ENCODE measurements around the gene GAPDHS. TPM values are rescaled to one million over a fixed set of nuclear protein-coding genes. Genes with fewer than 3 reads are reported as not detected.

The GAPDHS gene
- not detected for total RNA-seq
- not detected for polyA plus RNA-seq

DNA sequence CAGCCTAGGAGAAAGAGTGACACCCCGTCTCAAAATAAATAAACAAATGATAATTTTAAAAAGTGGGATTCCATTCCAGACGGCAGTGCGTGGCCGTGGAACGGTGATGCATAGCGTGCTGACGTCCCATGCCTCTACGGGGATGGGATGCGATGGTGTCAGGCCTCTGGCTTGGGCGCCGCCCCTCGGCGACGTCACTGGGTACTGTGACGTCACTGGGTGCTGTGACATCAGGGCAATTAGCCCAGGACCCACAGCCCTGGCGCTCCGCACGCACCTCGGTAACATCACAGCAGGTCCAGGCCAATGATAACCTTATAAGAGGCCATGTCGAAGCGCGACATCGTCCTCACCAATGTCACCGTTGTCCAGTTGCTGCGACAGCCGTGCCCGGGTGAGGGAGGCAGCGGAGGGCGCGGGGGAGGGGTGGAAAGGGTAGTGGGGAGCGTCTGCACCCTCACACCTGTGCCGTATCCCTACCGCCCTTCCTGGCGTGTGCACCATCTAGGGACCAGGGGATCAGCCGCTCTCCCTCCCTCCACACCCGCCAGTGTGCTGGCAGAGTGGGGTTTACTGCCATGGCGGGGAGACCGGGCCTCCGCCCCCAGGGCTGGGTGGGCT, at the start of gene GAPDHS:
TSS of gene GAPDHS (plus strand) at position 256 of the 621 bp plus-strand sequence. CDS start at position 328, 72 bp downstream.
- Histone ChIP-seq H3K27me3 (ENCODE audit: control insufficient read depth in 4 of 4, insufficient read depth in 4 of 4, low read length in 3 of 4) (peaks cover 0 to 3% (median 1%) of the 10 kb centered on the region in 4 donors), H3K4me1 (ENCODE audit: control insufficient read depth in 4 of 4, insufficient read depth in 4 of 4, low read length in 3 of 4) (peaks cover 0 to 7% (median 0%) of the 10 kb centered on the region in 4 donors), H3K27ac (ENCODE audit: low read depth in 1 of 2, low read length in 2 of 2) (no peak within 1 kb of the TSS), H3K4me3 (ENCODE audit: low read depth in 1 of 3, low read length in 3 of 3) (no peak within 1 kb of the TSS), H3K9ac (ENCODE audit: low read depth in 1 of 2, low read length in 2 of 2) (no peak within 1 kb of the TSS), H3K9me3 (ENCODE audit: control insufficient read depth in 4 of 4, low read length in 3 of 4) (no peaks in the 10 kb centered on the region), H3K36me3 (ENCODE audit: control insufficient read depth in 4 of 4, insufficient read depth in 3 of 4, low read depth in 1 of 4, low read length in 3 of 4) (no peaks in the 10 kb centered on the region)
- no peak for DNase-seq (ENCODE audit: low spot score)
- 47% methylated on average over 39 of the region's 39 CpGs for WGBS
- TF ChIP-seq, protein P1, sequence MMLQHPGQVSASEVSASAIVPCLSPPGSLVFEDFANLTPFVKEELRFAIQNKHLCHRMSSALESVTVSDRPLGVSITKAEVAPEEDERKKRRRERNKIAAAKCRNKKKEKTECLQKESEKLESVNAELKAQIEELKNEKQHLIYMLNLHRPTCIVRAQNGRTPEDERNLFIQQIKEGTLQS (IDR thresholded peaks at IDR 0.05), result no peak
- TF ChIP-seq, protein P2, sequence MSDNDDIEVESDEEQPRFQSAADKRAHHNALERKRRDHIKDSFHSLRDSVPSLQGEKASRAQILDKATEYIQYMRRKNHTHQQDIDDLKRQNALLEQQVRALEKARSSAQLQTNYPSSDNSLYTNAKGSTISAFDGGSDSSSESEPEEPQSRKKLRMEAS (IDR thresholded peaks at IDR 0.05), result no peak
- TF ChIP-seq JUND (IDR thresholded peaks at IDR 0.05) (no peak), TAF1 (conservative IDR thresholded peaks at IDR 0.05) (no peak), YY1 (IDR thresholded peaks at IDR 0.05) (no peak)
- TF ChIP-seq, protein P3, sequence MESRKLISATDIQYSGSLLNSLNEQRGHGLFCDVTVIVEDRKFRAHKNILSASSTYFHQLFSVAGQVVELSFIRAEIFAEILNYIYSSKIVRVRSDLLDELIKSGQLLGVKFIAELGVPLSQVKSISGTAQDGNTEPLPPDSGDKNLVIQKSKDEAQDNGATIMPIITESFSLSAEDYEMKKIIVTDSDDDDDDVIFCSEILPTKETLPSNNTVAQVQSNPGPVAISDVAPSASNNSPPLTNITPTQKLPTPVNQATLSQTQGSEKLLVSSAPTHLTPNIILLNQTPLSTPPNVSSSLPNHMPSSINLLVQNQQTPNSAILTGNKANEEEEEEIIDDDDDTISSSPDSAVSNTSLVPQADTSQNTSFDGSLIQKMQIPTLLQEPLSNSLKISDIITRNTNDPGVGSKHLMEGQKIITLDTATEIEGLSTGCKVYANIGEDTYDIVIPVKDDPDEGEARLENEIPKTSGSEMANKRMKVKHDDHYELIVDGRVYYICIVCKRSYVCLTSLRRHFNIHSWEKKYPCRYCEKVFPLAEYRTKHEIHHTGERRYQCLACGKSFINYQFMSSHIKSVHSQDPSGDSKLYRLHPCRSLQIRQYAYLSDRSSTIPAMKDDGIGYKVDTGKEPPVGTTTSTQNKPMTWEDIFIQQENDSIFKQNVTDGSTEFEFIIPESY (IDR thresholded peaks at IDR 0.05), result no peak

DNA sequence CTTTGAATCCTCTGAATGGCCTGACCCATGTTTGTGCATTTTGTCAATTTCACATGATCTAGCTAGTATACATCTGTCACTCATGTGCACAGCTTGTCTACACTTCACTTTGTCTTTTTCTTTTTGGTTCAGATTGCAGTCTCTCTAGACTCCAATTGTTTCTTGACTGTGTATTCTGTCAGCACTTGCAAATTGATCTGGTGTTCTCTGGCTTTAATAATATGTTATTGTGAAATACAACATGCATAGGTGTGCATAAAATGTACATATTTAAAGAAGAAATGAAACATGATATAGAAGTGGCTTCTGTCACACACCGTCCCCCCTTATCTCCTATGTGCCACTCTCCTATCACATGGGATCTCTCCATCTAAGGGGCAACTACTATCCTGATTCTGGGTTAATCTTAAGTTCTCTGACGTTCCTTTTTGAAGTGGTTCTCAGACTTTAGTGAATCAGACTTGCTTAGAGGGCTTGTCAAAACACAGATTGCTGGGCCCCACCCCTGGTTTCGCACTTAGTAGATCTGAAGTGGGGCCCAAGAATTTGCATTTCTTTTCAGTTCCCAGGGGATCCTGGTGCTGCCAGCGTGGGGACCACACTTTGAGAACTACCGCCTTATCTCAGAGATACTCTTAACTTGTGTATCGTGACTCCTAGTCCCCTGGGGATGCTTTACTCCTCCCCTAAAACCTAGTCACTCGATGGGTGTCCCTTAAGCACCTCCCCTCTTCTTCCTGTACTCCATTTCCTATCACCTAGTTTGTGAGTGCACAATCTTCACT, 48.8 kb upstream of the GAPDHS start:
- Histone ChIP-seq H3K27ac (ENCODE audit: low read depth in 1 of 2, low read length in 2 of 2) (no peak overlapping the region), H3K36me3 (ENCODE audit: control insufficient read depth in 4 of 4, insufficient read depth in 3 of 4, low read depth in 1 of 4, low read length in 3 of 4) (peaks cover 0 to 1% (median 0%) of the 10 kb centered on the region in 4 donors), H3K9me3 (ENCODE audit: control insufficient read depth in 4 of 4, low read length in 3 of 4) (no peaks in the 10 kb centered on the region), H3K9ac (ENCODE audit: low read depth in 1 of 2, low read length in 2 of 2) (no peak overlapping the region), H3K27me3 (ENCODE audit: control insufficient read depth in 4 of 4, insufficient read depth in 4 of 4, low read length in 3 of 4) (no peaks in the 10 kb centered on the region), H3K4me1 (ENCODE audit: control insufficient read depth in 4 of 4, insufficient read depth in 4 of 4, low read length in 3 of 4) (peaks cover 0 to 15% (median 7%) of the 10 kb centered on the region in 4 donors), H3K4me3 (ENCODE audit: low read depth in 1 of 3, low read length in 3 of 3) (no peak overlapping the region)
- no peak for TF ChIP-seq RAD21 (IDR thresholded peaks at IDR 0.05)
- no peak for TF ChIP-seq FOXA2 (IDR thresholded peaks at IDR 0.05)
- TF ChIP-seq, protein P3 (IDR thresholded peaks at IDR 0.05), result no peak
- no peak for TF ChIP-seq GABPA (IDR thresholded peaks at IDR 0.05 in 1 of 2, conservative IDR thresholded peaks at IDR 0.05 in 1 of 2)
- no peak for TF ChIP-seq NR2F2 (IDR thresholded peaks at IDR 0.05)
- TF ChIP-seq, protein P4, sequence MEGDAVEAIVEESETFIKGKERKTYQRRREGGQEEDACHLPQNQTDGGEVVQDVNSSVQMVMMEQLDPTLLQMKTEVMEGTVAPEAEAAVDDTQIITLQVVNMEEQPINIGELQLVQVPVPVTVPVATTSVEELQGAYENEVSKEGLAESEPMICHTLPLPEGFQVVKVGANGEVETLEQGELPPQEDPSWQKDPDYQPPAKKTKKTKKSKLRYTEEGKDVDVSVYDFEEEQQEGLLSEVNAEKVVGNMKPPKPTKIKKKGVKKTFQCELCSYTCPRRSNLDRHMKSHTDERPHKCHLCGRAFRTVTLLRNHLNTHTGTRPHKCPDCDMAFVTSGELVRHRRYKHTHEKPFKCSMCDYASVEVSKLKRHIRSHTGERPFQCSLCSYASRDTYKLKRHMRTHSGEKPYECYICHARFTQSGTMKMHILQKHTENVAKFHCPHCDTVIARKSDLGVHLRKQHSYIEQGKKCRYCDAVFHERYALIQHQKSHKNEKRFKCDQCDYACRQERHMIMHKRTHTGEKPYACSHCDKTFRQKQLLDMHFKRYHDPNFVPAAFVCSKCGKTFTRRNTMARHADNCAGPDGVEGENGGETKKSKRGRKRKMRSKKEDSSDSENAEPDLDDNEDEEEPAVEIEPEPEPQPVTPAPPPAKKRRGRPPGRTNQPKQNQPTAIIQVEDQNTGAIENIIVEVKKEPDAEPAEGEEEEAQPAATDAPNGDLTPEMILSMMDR (IDR thresholded peaks at IDR 0.05; ENCODE audit: low read depth, low read length, missing input control), result no peak
- TF ChIP-seq, protein P1 (IDR thresholded peaks at IDR 0.05), result no peak
- TF ChIP-seq, protein P5, sequence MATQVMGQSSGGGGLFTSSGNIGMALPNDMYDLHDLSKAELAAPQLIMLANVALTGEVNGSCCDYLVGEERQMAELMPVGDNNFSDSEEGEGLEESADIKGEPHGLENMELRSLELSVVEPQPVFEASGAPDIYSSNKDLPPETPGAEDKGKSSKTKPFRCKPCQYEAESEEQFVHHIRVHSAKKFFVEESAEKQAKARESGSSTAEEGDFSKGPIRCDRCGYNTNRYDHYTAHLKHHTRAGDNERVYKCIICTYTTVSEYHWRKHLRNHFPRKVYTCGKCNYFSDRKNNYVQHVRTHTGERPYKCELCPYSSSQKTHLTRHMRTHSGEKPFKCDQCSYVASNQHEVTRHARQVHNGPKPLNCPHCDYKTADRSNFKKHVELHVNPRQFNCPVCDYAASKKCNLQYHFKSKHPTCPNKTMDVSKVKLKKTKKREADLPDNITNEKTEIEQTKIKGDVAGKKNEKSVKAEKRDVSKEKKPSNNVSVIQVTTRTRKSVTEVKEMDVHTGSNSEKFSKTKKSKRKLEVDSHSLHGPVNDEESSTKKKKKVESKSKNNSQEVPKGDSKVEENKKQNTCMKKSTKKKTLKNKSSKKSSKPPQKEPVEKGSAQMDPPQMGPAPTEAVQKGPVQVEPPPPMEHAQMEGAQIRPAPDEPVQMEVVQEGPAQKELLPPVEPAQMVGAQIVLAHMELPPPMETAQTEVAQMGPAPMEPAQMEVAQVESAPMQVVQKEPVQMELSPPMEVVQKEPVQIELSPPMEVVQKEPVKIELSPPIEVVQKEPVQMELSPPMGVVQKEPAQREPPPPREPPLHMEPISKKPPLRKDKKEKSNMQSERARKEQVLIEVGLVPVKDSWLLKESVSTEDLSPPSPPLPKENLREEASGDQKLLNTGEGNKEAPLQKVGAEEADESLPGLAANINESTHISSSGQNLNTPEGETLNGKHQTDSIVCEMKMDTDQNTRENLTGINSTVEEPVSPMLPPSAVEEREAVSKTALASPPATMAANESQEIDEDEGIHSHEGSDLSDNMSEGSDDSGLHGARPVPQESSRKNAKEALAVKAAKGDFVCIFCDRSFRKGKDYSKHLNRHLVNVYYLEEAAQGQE (IDR thresholded peaks at IDR 0.05), result no peak
- TF ChIP-seq HNF4G (IDR thresholded peaks at IDR 0.05), result no peak
- no peak for TF ChIP-seq YY1 (IDR thresholded peaks at IDR 0.05)
- DNase-seq (ENCODE audit: low spot score), result no peak
- WGBS, result 82% methylated on average over 7 of the region's 7 CpGs

All from liver (tissue), 9 donors.